GM21381 (cell line): ENCODE measurements around the gene SULT1C3.

Experiments used
- ATAC-seq: cut with Tn5 transposase; IDR thresholded peaks from one replicate; pipeline ENCODE4 v1.9.1; 2021; ENCODE audit warnings: mild to moderate bottlenecking, moderate library complexity; ENCODE audit not compliant: unreplicated experiment

Gene SULT1C3

DNA sequence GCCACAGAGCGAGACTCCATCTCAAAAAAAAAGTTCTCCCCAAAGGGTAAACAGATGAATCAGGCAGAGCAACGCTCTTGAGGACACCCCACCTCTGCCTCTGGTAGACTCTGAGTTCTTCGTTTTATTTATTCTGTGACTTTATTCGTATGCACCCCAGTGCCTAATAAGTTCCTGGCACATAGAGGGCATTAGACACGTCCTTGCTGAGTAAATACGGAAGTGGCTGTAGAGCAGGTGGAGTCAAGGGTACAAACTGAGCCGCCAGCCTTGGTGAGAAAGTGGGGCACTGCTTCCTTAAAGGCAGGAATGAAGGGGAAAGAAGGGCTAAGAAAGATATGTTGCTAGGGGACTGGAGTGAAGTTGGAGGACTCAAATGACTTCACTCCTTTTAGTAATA lies 61.8 kb downstream of the SULT1C3 start:
- ATAC-seq, result no peak

DNA sequence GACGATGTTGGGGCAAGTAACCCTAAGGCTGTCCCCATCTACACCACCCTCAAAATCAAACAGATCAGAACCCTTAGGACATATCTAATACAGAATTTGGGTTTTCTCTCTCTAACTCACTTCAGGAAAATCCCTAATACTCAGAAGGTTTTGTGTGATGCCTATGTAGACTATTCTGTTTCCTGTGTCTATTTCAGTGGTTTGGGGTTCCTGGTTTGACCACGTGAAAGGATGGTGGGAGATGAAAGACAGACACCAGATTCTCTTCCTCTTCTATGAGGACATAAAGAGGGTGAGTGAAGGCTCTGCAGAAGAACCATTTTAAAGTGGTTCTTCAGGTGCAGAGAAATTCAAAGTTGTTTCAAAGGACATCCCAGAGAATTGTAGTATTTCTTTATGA lies 65.2 kb downstream of the SULT1C3 start:
- ATAC-seq, result peak; percentile 50

DNA sequence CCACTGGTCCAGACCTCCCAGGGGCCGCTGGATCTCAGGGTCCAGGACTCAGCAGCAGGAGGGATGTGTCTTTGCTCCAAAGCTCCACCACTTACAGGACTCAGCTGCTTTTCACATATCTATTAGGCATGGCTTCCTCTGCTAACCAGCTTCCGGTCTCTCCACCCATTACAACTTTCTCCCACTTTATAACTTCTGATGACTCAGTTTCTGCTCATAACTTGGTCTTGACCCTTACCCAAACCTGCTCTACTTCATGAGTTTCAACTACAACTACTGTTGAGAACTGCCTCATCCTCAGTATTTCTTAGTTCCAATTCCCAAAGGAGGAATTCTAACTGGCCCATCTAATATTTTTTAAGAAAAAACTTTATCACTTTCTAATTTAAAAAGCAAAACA lies 66.1 kb downstream of the SULT1C3 start:
- ATAC-seq, result no peak

DNA sequence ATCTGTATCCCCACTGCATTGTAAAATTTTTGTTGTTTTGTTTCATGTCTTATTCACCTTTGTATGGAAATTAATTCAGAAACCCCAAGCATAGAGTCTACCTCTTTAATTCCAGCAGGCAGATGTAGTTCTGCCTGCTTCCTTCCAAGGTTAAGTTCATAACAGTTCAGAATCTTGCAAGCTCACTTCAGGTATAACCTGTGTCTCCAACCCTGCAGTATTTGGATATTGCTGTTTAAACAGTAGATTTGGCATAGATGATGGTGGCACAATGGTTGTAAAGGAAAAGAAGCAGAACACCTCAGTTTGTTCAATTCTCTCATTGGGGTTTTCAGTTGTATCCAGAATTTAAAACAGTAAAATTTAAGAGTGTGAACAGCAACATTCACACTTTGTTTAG lies 70.1 kb downstream of the SULT1C3 start:
- no peak for ATAC-seq
